Measurements from ENCODE around the gene IL4R. TPM values are rescaled to one million over a fixed set of nuclear protein-coding genes. Genes with fewer than 3 reads are reported as not detected.
"Not testable (repeated sequence)": the region's sequence is repeated elsewhere in the genome, so short reads cannot be mapped to it uniquely, and the experiment has no call there.

The IL4R gene
- total and polyA plus RNA-seq, 10 of the 15 experiments (the other 5 are each of a cell fraction or from before 2014, with no cell fraction given): 2.6 to 70.4 (median 36.6) TPM

GRCh38 chr16:27398341-27398893, 84.6 kb downstream of the IL4R start:
- in situ Hi-C loops (cut with MboI): not testable (repeated sequence)
- POLR2A ChIA-PET: interaction anchor here (0.5 to 11.1 kb wide), 18 partner anchors 8 to 199 kb away, joined by 3 to 208 read pairs (median 4); no protein-coding TSS in a partner anchor
- SMC1A ChIA-PET (ENCODE audit: uncharacterized antibody, unreplicated experiment): interaction anchor here (0.7 to 10.9 kb wide), 16 partner anchors 9 to 228 kb away, joined by 3 to 220 read pairs (median 4); no protein-coding TSS in a partner anchor

More at GRCh38 chr16:27398341-27398893, 84.6 kb downstream of the IL4R start:
- Histone ChIP-seq H3K9ac (ENCODE audit: control insufficient read depth, insufficient read depth, low read length) (peak overlapping the region; percentile 47; the same call in 1 of the 2 replicates), H3K4me3 (peak overlapping the region; percentile 42; the same call in 1 of the 2 replicates), H3K79me2 (ENCODE audit: control insufficient read depth, insufficient read depth, low read length) (peaks cover 32% of the 10 kb centered on the region), H3K4me1 (ENCODE audit: control insufficient read depth, insufficient read depth, low read length) (peaks cover 40% of the 10 kb centered on the region), H3K27ac (ENCODE audit: control insufficient read depth, insufficient read depth) (peak overlapping the region; percentile 97), H3K4me2 (ENCODE audit: control insufficient read depth, insufficient read depth) (peak overlapping the region; percentile 83), H2AFZ (ENCODE audit: control insufficient read depth, low read depth, low read length) (peak overlapping the region; percentile 61)
- H3K36me3 ChIP-seq (ENCODE audit: control insufficient read depth in 2 of 2, insufficient read depth in 2 of 2, low read length in 1 of 2); H3K27me3 ChIP-seq (replicated peaks in 1 of 2; ENCODE audit: control insufficient read depth in 2 of 2, insufficient read depth in 2 of 2, low read length in 1 of 2); intact Hi-C loops (cut with micrococcal nuclease; ENCODE audit: unreplicated experiment); H3K9me3 ChIP-seq (replicated peaks; ENCODE audit: control insufficient read depth, insufficient read depth, low read length); H4K20me1 ChIP-seq (ENCODE audit: control insufficient read depth, insufficient read depth); FAIRE-seq; ATAC-seq; BruUV-seq (replicated peaks): not testable (repeated sequence)
- 0 out of 2 replicates have a peak, but pooled peaks have one; percentile 15 for TF ChIP-seq MXI1 (IDR thresholded peaks at IDR 0.05; ENCODE audit: low read depth, low read length)
- peak; percentile 94 for TF ChIP-seq ZNF217 (IDR thresholded peaks at IDR 0.05)
- TF ChIP-seq SMARCA5 (IDR thresholded peaks at IDR 0.05): 0 out of 2 replicates have a peak, but pooled peaks have one; percentile 54
- peak; percentile 39; the same call in 1 of the 2 replicates for TF ChIP-seq ZNF24 (IDR thresholded peaks at IDR 0.05)
- TF ChIP-seq NKRF (conservative IDR thresholded peaks at IDR 0.05): 0 out of 2 replicates have a peak, but pooled peaks have one; percentile 18
- ChIA-PET RAD21 (ENCODE audit: unreplicated experiment) (interaction anchor here (0.8 to 12.8 kb wide), 15 partner anchors 9 to 193 kb away, joined by 3 to 224 read pairs (median 7); no protein-coding TSS in a partner anchor), CTCF (interaction anchor here (0.6 to 3.3 kb wide), 12 partner anchors 9 to 243 kb away, joined by 3 to 19 read pairs (median 5); no protein-coding TSS in a partner anchor)
- WGBS (ENCODE audit: insufficient coverage, insufficient replicate concordance, low lambda C conversion rate, missing lambda C conversion rate): 16% methylated on average over 15 of the region's 15 CpGs
- DNase-seq (ENCODE audit: low read depth, low spot score): peak; percentile 71
